ENCODE results near the gene ROR1.
"Not testable (repeated sequence)": the region's sequence is repeated elsewhere in the genome, so short reads cannot be mapped to it uniquely, and the experiment has no call there.

DNA sequence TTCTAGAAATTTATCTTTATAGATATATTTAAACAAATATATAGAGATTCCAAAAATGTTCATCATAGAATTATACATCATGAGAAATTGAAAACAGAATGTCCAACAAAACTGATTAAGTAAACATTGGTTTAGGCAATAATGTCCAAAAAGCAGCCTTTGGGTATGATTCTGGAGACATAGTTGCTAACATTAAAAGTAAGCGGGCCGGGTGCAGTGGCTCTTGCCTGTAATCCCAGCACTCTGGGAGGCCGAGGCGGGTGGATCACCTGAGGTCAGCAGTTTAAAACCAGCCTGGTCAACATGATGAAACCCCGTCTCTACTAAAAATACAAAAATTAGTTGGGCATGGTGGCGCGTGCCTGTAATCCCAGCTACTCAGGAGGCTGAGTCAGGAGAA, 450.4 kb downstream of the ROR1 start:
- not testable (repeated sequence) for TF ChIP-seq NFE2L1 (CRISPR knock-in tag; IDR thresholded peaks at IDR 0.05); ZNF317 (CRISPR knock-in tag; IDR thresholded peaks at IDR 0.05; ENCODE audit: borderline replicate concordance, low read depth); CBFB (CRISPR knock-in tag; IDR thresholded peaks at IDR 0.05; ENCODE audit: low read depth); ZNF232 (CRISPR knock-in tag; IDR thresholded peaks at IDR 0.05); CREB1 (CRISPR knock-in tag; IDR thresholded peaks at IDR 0.05); ESRRA (CRISPR knock-in tag; IDR thresholded peaks at IDR 0.05; ENCODE audit: borderline replicate concordance); ZNF263 (CRISPR knock-in tag; IDR thresholded peaks at IDR 0.05; ENCODE audit: low read depth); KAT7 (CRISPR knock-in tag; IDR thresholded peaks at IDR 0.05; ENCODE audit: borderline replicate concordance)
- TF ChIP-seq, protein P1, sequence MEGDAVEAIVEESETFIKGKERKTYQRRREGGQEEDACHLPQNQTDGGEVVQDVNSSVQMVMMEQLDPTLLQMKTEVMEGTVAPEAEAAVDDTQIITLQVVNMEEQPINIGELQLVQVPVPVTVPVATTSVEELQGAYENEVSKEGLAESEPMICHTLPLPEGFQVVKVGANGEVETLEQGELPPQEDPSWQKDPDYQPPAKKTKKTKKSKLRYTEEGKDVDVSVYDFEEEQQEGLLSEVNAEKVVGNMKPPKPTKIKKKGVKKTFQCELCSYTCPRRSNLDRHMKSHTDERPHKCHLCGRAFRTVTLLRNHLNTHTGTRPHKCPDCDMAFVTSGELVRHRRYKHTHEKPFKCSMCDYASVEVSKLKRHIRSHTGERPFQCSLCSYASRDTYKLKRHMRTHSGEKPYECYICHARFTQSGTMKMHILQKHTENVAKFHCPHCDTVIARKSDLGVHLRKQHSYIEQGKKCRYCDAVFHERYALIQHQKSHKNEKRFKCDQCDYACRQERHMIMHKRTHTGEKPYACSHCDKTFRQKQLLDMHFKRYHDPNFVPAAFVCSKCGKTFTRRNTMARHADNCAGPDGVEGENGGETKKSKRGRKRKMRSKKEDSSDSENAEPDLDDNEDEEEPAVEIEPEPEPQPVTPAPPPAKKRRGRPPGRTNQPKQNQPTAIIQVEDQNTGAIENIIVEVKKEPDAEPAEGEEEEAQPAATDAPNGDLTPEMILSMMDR (IDR thresholded peaks at IDR 0.05), result not testable (repeated sequence)
- TF ChIP-seq, protein P2, sequence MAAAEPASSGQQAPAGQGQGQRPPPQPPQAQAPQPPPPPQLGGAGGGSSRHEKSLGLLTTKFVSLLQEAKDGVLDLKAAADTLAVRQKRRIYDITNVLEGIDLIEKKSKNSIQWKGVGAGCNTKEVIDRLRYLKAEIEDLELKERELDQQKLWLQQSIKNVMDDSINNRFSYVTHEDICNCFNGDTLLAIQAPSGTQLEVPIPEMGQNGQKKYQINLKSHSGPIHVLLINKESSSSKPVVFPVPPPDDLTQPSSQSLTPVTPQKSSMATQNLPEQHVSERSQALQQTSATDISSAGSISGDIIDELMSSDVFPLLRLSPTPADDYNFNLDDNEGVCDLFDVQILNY (CRISPR knock-in tag; IDR thresholded peaks at IDR 0.05), result not testable (repeated sequence)
- TF ChIP-seq, protein P3, sequence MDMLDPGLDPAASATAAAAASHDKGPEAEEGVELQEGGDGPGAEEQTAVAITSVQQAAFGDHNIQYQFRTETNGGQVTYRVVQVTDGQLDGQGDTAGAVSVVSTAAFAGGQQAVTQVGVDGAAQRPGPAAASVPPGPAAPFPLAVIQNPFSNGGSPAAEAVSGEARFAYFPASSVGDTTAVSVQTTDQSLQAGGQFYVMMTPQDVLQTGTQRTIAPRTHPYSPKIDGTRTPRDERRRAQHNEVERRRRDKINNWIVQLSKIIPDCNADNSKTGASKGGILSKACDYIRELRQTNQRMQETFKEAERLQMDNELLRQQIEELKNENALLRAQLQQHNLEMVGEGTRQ (CRISPR knock-in tag; IDR thresholded peaks at IDR 0.05), result not testable (repeated sequence)
- TF ChIP-seq, protein P4, sequence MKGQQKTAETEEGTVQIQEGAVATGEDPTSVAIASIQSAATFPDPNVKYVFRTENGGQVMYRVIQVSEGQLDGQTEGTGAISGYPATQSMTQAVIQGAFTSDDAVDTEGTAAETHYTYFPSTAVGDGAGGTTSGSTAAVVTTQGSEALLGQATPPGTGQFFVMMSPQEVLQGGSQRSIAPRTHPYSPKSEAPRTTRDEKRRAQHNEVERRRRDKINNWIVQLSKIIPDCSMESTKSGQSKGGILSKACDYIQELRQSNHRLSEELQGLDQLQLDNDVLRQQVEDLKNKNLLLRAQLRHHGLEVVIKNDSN (CRISPR knock-in tag; IDR thresholded peaks at IDR 0.05), result not testable (repeated sequence)
- TF ChIP-seq, protein P5, sequence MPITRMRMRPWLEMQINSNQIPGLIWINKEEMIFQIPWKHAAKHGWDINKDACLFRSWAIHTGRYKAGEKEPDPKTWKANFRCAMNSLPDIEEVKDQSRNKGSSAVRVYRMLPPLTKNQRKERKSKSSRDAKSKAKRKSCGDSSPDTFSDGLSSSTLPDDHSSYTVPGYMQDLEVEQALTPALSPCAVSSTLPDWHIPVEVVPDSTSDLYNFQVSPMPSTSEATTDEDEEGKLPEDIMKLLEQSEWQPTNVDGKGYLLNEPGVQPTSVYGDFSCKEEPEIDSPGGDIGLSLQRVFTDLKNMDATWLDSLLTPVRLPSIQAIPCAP (CRISPR knock-in tag; IDR thresholded peaks at IDR 0.05), result not testable (repeated sequence)
- TF ChIP-seq, protein P6, sequence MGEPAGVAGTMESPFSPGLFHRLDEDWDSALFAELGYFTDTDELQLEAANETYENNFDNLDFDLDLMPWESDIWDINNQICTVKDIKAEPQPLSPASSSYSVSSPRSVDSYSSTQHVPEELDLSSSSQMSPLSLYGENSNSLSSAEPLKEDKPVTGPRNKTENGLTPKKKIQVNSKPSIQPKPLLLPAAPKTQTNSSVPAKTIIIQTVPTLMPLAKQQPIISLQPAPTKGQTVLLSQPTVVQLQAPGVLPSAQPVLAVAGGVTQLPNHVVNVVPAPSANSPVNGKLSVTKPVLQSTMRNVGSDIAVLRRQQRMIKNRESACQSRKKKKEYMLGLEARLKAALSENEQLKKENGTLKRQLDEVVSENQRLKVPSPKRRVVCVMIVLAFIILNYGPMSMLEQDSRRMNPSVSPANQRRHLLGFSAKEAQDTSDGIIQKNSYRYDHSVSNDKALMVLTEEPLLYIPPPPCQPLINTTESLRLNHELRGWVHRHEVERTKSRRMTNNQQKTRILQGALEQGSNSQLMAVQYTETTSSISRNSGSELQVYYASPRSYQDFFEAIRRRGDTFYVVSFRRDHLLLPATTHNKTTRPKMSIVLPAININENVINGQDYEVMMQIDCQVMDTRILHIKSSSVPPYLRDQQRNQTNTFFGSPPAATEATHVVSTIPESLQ (CRISPR knock-in tag; IDR thresholded peaks at IDR 0.05), result not testable (repeated sequence)
